Parathyroid adenoma (tissue), 2 donors: ENCODE data around the gene SLC35C1.

Experiments used
- H2AFZ ChIP-seq: fragments of 300-600 bp; sonication (generic); one replicate; pipeline ENCODE4 v1.7.0; 2017; ENCODE audit warnings: antibody characterized with exemption, mild to moderate bottlenecking
- H3K27ac ChIP-seq: fragments of 300-600 bp; sonication (generic); one replicate; pipeline ENCODE4 v1.7.0; 2017
- H3K27me3 ChIP-seq: fragments of 300-600 bp; sonication (generic); one replicate; pipeline ENCODE4 v1.7.0; 2017; ENCODE audit warnings: low read length; ENCODE audit not compliant: control insufficient read depth, insufficient read depth
- H3K36me3 ChIP-seq: fragments of 300-600 bp; sonication (generic); one replicate; pipeline ENCODE4 v1.7.0; 2017; ENCODE audit warnings: low read length; ENCODE audit not compliant: control insufficient read depth, insufficient read depth
- H3K4me1 ChIP-seq: fragments of 300-600 bp; sonication (generic); one replicate; pipeline ENCODE4 v1.7.0; 2017; ENCODE audit warnings: control low read depth
- H3K4me2 ChIP-seq: fragments of 300-600 bp; sonication (generic); one replicate; pipeline ENCODE4 v1.7.0; 2017; ENCODE audit warnings: low read length
- H3K4me3 ChIP-seq: fragments of 300-600 bp; sonication (generic); one replicate; pipeline ENCODE4 v1.7.0; 2017; ENCODE audit warnings: low read depth, low read length
- H3K79me2 ChIP-seq: fragments of 300-600 bp; sonication (generic); one replicate; pipeline ENCODE4 v1.7.0; 2017; ENCODE audit warnings: control low read depth
- H3K9ac ChIP-seq: fragments of 300-600 bp; sonication (generic); one replicate; pipeline ENCODE4 v1.7.0; 2017; ENCODE audit warnings: mild to moderate bottlenecking
- H3K9me3 ChIP-seq: fragments of 300-600 bp; sonication (generic); one replicate; pipeline ENCODE4 v1.7.0; 2017; ENCODE audit warnings: low read length; ENCODE audit not compliant: control insufficient read depth
- TF ChIP-seq, protein P1 (sequence below): fragments of 300-600 bp; sonication (generic); IDR thresholded peaks from one replicate; pipeline ENCODE4 v1.7.0; 2017; ENCODE audit warnings: antibody characterized with exemption, mild to moderate bottlenecking
- donor health status: primary hyperparathyroidism.

SLC35C1 gene

DNA sequence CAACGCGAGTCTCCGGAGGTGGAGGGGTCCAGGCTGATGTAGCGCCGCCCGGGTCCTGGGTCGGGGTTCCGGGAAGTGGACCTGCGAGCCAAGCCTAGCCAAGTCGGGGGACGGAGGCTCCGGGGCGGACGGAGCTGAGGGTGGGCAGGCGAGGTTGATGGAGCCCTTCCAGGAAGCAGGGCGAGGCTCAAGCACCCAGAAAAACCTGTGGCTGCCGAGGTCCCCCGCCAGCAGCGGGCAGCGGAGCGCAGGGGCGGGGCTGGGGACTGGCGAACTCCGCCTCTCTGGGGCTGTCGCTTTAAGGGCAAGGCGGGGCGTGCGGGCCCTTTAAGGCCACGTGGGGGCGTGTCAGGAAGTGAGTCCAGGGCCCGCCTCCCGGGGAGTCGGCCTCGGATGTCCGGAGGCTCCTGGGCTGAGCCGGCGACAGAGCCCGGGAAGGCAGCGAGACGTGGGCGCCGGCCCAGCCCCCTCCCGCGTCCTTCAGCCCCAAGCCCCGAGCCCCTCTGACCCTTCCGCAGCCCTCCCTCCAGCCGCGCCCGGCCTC lies at the start of gene SLC35C1:
TSS of gene SLC35C1 (plus strand) at position 389 of the 544 bp plus-strand sequence. CDS start 653 bp downstream, outside the sequence.
- H3K27ac ChIP-seq, result peak within 1 kb of the TSS; percentile 63
- H3K27me3 ChIP-seq, result no peaks in the 10 kb centered on the region
- H3K9ac ChIP-seq, result no peak within 1 kb of the TSS
- H3K9me3 ChIP-seq, result no peaks in the 10 kb centered on the region
- H2AFZ ChIP-seq, result peak within 1 kb of the TSS; percentile 91
- peak within 1 kb of the TSS; percentile 75 for H3K4me3 ChIP-seq
- TF ChIP-seq, protein P1, sequence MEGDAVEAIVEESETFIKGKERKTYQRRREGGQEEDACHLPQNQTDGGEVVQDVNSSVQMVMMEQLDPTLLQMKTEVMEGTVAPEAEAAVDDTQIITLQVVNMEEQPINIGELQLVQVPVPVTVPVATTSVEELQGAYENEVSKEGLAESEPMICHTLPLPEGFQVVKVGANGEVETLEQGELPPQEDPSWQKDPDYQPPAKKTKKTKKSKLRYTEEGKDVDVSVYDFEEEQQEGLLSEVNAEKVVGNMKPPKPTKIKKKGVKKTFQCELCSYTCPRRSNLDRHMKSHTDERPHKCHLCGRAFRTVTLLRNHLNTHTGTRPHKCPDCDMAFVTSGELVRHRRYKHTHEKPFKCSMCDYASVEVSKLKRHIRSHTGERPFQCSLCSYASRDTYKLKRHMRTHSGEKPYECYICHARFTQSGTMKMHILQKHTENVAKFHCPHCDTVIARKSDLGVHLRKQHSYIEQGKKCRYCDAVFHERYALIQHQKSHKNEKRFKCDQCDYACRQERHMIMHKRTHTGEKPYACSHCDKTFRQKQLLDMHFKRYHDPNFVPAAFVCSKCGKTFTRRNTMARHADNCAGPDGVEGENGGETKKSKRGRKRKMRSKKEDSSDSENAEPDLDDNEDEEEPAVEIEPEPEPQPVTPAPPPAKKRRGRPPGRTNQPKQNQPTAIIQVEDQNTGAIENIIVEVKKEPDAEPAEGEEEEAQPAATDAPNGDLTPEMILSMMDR, result peak; percentile 15
- no peaks in the 10 kb centered on the region for H3K36me3 ChIP-seq
- no peaks in the 10 kb centered on the region for H3K79me2 ChIP-seq
- peak within 1 kb of the TSS; percentile 87 for H3K4me2 ChIP-seq
- peaks cover 4% of the 10 kb centered on the region for H3K4me1 ChIP-seq

GRCh38 chr11:45755281-45755859 lies 49.6 kb upstream of the SLC35C1 start:
- Histone ChIP-seq H3K27ac (no peak overlapping the region), H3K4me3 (no peak overlapping the region), H3K9ac (no peak overlapping the region), H3K36me3 (no peaks in the 10 kb centered on the region), H3K9me3 (no peaks in the 10 kb centered on the region), H3K79me2 (no peaks in the 10 kb centered on the region), H2AFZ (no peak overlapping the region), H3K27me3 (no peaks in the 10 kb centered on the region), H3K4me2 (no peak overlapping the region), H3K4me1 (peaks cover 2% of the 10 kb centered on the region)
- TF ChIP-seq, protein P1, result no peak

GRCh38 chr11:45756384-45757010 lies 48.5 kb upstream of the SLC35C1 start:
- no peaks in the 10 kb centered on the region for H3K9me3 ChIP-seq
- no peaks in the 10 kb centered on the region for H3K79me2 ChIP-seq
- H3K36me3 ChIP-seq, result no peaks in the 10 kb centered on the region
- no peak overlapping the region for H3K4me2 ChIP-seq
- H3K27me3 ChIP-seq, result no peaks in the 10 kb centered on the region
- peaks cover 2% of the 10 kb centered on the region for H3K4me1 ChIP-seq
- H3K9ac ChIP-seq, result no peak overlapping the region
- TF ChIP-seq, protein P1, result no peak
- H3K4me3 ChIP-seq, result no peak overlapping the region
- H2AFZ ChIP-seq, result no peak overlapping the region
- H3K27ac ChIP-seq, result no peak overlapping the region

GRCh38 chr11:45757672-45758071 lies 47.3 kb upstream of the SLC35C1 start:
- no peak overlapping the region for H2AFZ ChIP-seq
- no peaks in the 10 kb centered on the region for H3K9me3 ChIP-seq

More at GRCh38 chr11:45757672-45758071, 47.3 kb upstream of the SLC35C1 start:
- TF ChIP-seq, protein P1, result no peak
- Histone ChIP-seq H3K9ac (no peak overlapping the region), H3K27me3 (no peaks in the 10 kb centered on the region), H3K4me3 (no peak overlapping the region), H3K79me2 (no peaks in the 10 kb centered on the region), H3K4me2 (no peak overlapping the region), H3K36me3 (no peaks in the 10 kb centered on the region), H3K4me1 (peaks cover 2% of the 10 kb centered on the region), H3K27ac (no peak overlapping the region)
